GM21447 (cell line): ENCODE data around the gene C2CD2L.
"Not testable (repeated sequence)": the region's sequence is repeated elsewhere in the genome, so short reads cannot be mapped to it uniquely, and the experiment has no call there.

Experiments
- ATAC-seq: cut with Tn5 transposase; IDR thresholded peaks from one replicate; pipeline ENCODE4 v1.9.1; 2021; ENCODE audit not compliant: unreplicated experiment

Gene C2CD2L

GRCh38 chr11:119113716-119114115, 6.6 kb downstream of the C2CD2L start:
- no peak for ATAC-seq

- no peak for ATAC-seq
Measured at GRCh38 chr11:119114351-119114750, 7.2 kb downstream of the C2CD2L start.

GRCh38 chr11:119115484-119116234, 8.5 kb downstream of the C2CD2L start:
- no peak for ATAC-seq

GRCh38 chr11:119116235-119116594, 9.1 kb downstream of the C2CD2L start:
- no peak for ATAC-seq

DNA sequence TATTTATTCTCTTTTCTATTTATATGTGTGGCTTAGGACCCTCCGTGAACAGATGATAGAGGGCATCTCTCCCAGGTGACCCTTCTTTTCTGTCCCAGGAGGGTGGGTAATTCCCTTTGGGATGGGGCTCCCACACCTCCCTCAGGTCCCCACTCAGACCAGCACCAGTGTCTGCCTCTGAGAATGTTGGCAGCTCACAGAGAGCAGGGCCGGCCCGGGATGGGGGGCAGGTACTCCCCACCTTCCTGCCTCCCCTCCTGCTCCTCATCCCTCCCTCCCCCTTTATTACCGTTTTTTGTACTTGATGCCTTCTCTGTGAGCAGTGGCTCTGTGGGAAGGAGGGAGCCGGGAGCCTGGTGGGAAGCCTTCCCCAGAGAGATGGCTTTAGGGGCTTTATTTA, 9.5 kb downstream of the C2CD2L start:
- no peak for ATAC-seq

DNA sequence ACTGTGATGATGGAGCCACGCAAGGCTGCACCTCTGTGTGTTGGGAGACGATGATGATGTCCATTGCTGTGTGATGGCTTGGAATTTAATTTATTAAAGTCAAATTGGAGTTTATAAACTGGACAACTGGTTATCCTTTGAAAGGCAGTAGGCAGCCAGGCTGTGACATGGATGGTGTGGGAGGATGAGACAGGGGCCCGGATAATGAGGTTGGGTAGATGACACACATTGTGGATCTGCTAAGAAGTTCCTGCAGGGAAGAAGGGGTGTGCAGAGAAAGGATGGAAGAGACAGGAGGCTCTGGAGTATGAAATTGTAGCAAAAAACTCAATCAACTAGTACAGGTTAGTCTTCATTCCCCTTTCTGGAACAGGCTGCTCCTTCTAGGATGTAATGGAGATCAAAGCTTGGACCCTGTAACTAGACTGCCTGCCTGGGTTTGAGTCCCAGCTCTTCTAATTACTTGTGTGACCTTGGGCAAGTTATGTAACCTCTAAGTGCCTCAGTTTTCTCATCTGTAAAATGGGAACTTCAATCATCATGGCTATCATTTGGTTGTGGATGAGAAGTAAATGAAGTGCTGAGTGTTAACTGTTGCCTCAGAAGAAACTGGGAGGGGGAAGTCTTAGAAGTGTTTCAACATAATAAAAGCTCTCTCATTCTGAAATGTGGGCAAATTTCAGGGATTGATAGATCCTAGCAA, 10.0 kb downstream of the C2CD2L start:
- ATAC-seq, result no peak

- no peak for ATAC-seq
Measured at GRCh38 chr11:119118227-119118626, 11.1 kb downstream of the C2CD2L start.

GRCh38 chr11:119118946-119119345, 11.8 kb downstream of the C2CD2L start:
- no peak for ATAC-seq

GRCh38 chr11:119120639-119121007, 13.5 kb downstream of the C2CD2L start:
- no peak for ATAC-seq

- peak; percentile 95 for ATAC-seq
Measured at GRCh38 chr11:119121008-119121810, 14.1 kb downstream of the C2CD2L start, which contains the start of gene HINFP. TSS of gene HINFP (plus strand) at chr11:119121580. CDS start at chr11:119126945, 5,365 bp downstream.

GRCh38 chr11:119121811-119122124, 14.6 kb downstream of the C2CD2L start:
- no peak for ATAC-seq

- no peak for ATAC-seq
Measured at GRCh38 chr11:119125821-119126220, 18.7 kb downstream of the C2CD2L start.

GRCh38 chr11:119126675-119127268, 19.6 kb downstream of the C2CD2L start:
- ATAC-seq, result no peak

DNA sequence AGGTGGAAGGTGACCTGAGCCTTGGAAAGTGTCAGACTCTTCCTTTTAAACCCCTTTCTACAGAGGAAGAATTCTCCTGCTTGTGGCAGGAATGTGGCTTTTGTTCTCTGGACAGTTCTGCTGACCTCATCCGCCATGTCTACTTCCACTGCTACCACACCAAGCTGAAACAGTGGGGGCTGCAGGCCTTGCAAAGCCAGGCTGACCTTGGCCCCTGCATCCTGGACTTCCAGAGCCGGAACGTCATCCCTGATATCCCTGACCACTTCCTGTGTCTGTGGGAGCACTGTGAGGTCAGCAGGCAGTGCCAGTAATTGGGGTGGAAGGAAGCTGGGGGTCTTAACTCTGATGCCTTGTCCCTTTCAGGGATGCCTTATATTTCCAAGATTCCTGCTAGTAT, 23.5 kb downstream of the C2CD2L start:
- ATAC-seq, result no peak

DNA sequence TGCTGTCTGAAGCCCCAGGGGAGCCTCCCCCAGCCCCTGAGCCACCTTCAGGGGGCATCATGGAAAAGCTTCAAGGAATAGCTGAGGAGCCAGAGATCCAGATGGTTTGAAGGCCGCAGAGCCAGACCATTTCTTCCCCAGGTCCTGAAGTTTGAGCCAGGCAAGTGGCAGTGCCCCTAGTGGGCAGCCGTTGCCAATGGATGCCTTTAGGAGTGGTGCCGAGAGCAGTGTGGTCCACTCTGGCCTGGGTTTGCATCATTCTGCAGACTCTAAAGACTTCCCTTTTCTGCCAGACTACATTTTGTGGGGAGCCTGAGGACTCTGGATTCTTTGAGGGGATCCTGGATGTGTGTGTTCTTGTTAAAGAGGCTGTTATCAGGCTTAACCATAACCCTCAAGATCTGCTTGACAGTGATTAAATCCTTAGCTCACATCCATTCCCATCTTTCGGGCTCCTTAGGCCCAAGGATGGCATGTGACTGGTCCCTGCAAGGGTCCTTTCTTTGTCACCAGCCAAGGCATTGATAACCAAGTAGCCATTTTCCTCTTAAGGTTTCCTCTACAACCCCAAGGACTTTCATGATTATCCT, 27.3 kb downstream of the C2CD2L start:
- ATAC-seq, result no peak

GRCh38 chr11:119139276-119139675, 32.1 kb downstream of the C2CD2L start:
- ATAC-seq, result not testable (repeated sequence)

- ATAC-seq, result no peak
Measured at GRCh38 chr11:119144825-119145486, 37.8 kb downstream of the C2CD2L start.

DNA sequence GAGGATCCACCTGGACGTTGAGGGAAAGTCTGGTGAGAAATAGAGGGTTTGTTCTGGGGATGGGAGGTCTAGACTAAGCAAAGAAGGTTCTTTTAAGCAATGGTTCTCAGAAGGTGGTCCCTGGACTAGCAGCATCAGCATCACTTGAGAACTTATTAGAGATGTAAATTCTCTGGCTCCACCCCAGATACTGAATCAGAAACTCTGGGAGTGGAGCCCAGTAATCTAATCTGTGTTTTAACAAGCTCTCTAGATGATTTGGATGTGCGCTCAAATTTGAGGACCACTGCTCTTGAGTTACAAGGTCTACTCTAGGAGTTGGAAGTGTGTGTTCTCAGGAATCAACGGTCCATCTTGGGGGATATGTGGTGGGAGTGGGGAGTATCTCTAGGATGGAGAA, 38.4 kb downstream of the C2CD2L start:
- no peak for ATAC-seq

DNA sequence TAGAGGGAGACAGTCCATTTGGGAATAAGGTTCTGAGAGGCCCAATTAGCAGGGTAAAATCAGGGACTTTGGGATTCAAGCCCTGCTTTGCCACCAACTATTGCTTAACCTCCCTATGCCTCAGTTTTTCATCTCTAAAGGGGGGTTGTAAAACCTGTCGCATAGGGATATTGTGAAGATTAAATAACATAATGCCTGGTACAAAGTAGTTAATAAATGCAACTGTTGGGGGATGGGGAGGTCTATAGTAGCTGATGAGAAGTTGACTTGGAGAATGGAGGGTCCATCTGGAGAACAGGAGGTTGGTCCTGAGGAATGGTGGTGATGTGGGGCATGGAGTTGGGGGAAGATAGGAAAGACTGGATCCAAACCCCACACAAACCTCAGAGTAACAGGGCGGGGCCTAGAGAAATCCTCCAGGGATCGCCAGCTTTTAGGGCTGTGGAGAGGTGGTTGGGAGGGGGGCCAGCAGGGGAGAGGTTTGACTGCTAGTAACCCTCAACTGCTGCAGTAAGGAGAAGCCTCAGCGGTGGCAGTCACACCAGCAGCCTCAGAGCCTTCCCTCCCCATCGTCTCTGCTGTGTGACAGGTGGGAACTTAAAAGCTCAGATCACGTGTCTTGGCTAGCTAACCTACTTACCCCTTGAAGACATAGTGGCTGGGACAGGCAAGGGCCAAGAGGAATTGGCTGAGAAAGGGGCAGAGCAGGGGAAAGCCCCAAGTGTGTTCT, 40.6 kb downstream of the C2CD2L start:
- no peak for ATAC-seq

DNA sequence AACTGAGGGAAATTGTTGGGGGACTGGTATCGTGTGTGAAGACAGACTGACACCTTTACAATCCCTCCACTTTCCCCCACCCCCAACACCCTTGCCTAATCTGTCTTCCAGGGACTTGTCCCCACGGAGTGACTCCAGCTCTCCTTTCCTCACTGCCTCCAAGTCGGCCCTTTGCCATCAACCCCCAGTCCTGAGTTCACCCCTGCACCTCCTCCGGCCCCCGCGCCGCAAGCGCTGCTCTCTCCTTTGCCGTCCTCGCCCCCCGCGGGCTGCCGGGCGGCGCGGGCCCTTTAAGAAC, 41.5 kb downstream of the C2CD2L start:
- ATAC-seq, result no peak
